Hepatocyte (in vitro differentiated cells): ENCODE data around the gene CEP70. TPM values are rescaled to one million over a fixed set of nuclear protein-coding genes. Genes with fewer than 3 reads are reported as not detected.

ENCODE experiments used
- DNase-seq: peaks from one replicate; pipeline ENCODE4 v3.0.0-alpha.2; 2016; ENCODE audit warnings: low spot score
- H2AFZ ChIP-seq: fragments of 200-600 bp; sonication (generic); 2 replicates; pipeline ENCODE4 v1.6.0; 2016; ENCODE audit warnings: antibody characterized with exemption, mild to moderate bottlenecking
- H3K27ac ChIP-seq: fragments of 200-600 bp; sonication (generic); 2 replicates; pipeline ENCODE4 v1.5.1; 2016; ENCODE audit warnings: mild to moderate bottlenecking
- H3K27me3 ChIP-seq: fragments of 200-600 bp; sonication (generic); 2 replicates; pipeline ENCODE4 v1.6.1; 2016
- H3K36me3 ChIP-seq: fragments of 200-600 bp; sonication (generic); replicated peaks from 2 replicates; pipeline ENCODE4 v1.5.1; 2016; ENCODE audit warnings: low read depth; ENCODE audit not compliant: insufficient read depth
- H3K4me1 ChIP-seq: fragments of 200-600 bp; sonication (generic); 2 replicates; pipeline ENCODE4 v1.5.1; 2016; ENCODE audit warnings: mild to moderate bottlenecking, moderate library complexity; ENCODE audit not compliant: insufficient read depth
- H3K4me2 ChIP-seq: fragments of 200-600 bp; sonication (generic); 2 replicates; pipeline ENCODE4 v1.6.0; 2016
- H3K4me3 ChIP-seq: fragments of 200-600 bp; sonication (generic); 2 replicates; pipeline ENCODE4 v1.5.1; 2016; ENCODE audit warnings: mild to moderate bottlenecking
- H3K79me2 ChIP-seq: fragments of 200-600 bp; sonication (generic); 2 replicates; pipeline ENCODE4 v1.6.0; 2017; ENCODE audit warnings: mild to moderate bottlenecking
- H3K9me2 ChIP-seq: fragments of 200-600 bp; sonication (generic); replicated peaks from 2 replicates; pipeline ENCODE4 v1.6.0; 2017; ENCODE audit warnings: mild to moderate bottlenecking; ENCODE audit not compliant: insufficient read depth
- H3K9me3 ChIP-seq: fragments of 200-600 bp; sonication (generic); 2 replicates; pipeline ENCODE4 v1.5.1; 2016; ENCODE audit warnings: low read depth, mild to moderate bottlenecking
- H4K20me1 ChIP-seq: fragments of 200-600 bp; sonication (generic); 2 replicates; pipeline ENCODE4 v1.6.0; 2016; ENCODE audit warnings: mild to moderate bottlenecking; ENCODE audit not compliant: insufficient read depth, poor library complexity, severe bottlenecking
- EZH2 ChIP-seq: fragments of 200-600 bp; sonication (generic); IDR thresholded peaks from 2 replicates; pipeline ENCODE4 v1.6.1; 2016; ENCODE audit warnings: antibody characterized with exemption, mild to moderate bottlenecking, borderline replicate concordance
- EZH2phosphoT487 ChIP-seq: fragments of 200-600 bp; sonication (generic); IDR thresholded peaks from one replicate; pipeline ENCODE4 v1.6.1; 2018; ENCODE audit warnings: antibody characterized with exemption, mild to moderate bottlenecking, low read depth, moderate library complexity; ENCODE audit not compliant: unreplicated experiment, severe bottlenecking
- WGBS: methylation state at CpG from one replicate; pipeline ENCODE4 v1.1.6; 2016; ENCODE audit warnings: low lambda C conversion rate; ENCODE audit errors: missing lambda C conversion rate; 5-methylcytosine and 5-hydroxymethylcytosine counted together
- polyA plus RNA-seq: library from polyadenylated mRNA; unstranded; fragments of >200 nt; fragmentation: Nextera tagmentation; extraction: Ambion mirVana; gene quantifications from 2 replicates; pipeline ENCODE4 v1.2.1, GENCODE V29; 2016
- total RNA-seq: library from RNA; depleted of rRNA; stranded (reverse); fragments of >200 nt; gene quantifications from 2 replicates; pipeline ENCODE4 v1.2.3, GENCODE V29; 2014
- TF ChIP-seq, protein P1 (sequence below): fragments of 200-600 bp; sonication (generic); IDR thresholded peaks from 2 replicates; pipeline ENCODE4 v1.5.1; 2016; ENCODE audit warnings: antibody characterized with exemption, mild to moderate bottlenecking; ENCODE audit not compliant: poor library complexity

The CEP70 gene
- total and polyA plus RNA-seq, 2 experiments from 2014 or later, result 12.2 to 25.4 TPM

- Histone ChIP-seq H3K36me3 (no peaks in the 10 kb centered on the region), H3K9me2 (no peaks in the 10 kb centered on the region), H3K9me3 (peaks cover 7% of the 10 kb centered on the region), H3K4me1 (no peaks in the 10 kb centered on the region), H3K27me3 (no peaks in the 10 kb centered on the region), H3K4me3 (no peak overlapping the region), H3K27ac (no peak overlapping the region), H3K4me2 (no peak overlapping the region), H4K20me1 (no peaks in the 10 kb centered on the region), H3K79me2 (no peaks in the 10 kb centered on the region), H2AFZ (no peak overlapping the region)
- TF ChIP-seq, protein P1, sequence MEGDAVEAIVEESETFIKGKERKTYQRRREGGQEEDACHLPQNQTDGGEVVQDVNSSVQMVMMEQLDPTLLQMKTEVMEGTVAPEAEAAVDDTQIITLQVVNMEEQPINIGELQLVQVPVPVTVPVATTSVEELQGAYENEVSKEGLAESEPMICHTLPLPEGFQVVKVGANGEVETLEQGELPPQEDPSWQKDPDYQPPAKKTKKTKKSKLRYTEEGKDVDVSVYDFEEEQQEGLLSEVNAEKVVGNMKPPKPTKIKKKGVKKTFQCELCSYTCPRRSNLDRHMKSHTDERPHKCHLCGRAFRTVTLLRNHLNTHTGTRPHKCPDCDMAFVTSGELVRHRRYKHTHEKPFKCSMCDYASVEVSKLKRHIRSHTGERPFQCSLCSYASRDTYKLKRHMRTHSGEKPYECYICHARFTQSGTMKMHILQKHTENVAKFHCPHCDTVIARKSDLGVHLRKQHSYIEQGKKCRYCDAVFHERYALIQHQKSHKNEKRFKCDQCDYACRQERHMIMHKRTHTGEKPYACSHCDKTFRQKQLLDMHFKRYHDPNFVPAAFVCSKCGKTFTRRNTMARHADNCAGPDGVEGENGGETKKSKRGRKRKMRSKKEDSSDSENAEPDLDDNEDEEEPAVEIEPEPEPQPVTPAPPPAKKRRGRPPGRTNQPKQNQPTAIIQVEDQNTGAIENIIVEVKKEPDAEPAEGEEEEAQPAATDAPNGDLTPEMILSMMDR, result no peak
- no peak for TF ChIP-seq EZH2phosphoT487
- TF ChIP-seq EZH2, result no peak
- no peak for DNase-seq
- WGBS, result 88% methylated on average over 4 of the region's 4 CpGs
These were observed 46.5 kb upstream of the CEP70 start for GRCh38 chr3:138640537-138640936.

- H3K27ac ChIP-seq, result no peak overlapping the region
- no peak overlapping the region for H2AFZ ChIP-seq
- no peaks in the 10 kb centered on the region for H3K9me3 ChIP-seq
- 85% methylated on average over 2 of the region's 2 CpGs for WGBS
- no peak for DNase-seq
- H3K27me3 ChIP-seq, result no peaks in the 10 kb centered on the region
- TF ChIP-seq EZH2 (no peak), EZH2phosphoT487 (no peak)
- TF ChIP-seq, protein P1, result no peak
- H3K36me3 ChIP-seq, result no peaks in the 10 kb centered on the region
- no peaks in the 10 kb centered on the region for H4K20me1 ChIP-seq
- no peaks in the 10 kb centered on the region for H3K4me1 ChIP-seq
- H3K4me2 ChIP-seq, result no peak overlapping the region
- no peaks in the 10 kb centered on the region for H3K79me2 ChIP-seq
- no peak overlapping the region for H3K4me3 ChIP-seq
- no peaks in the 10 kb centered on the region for H3K9me2 ChIP-seq
These were observed 44.6 kb upstream of the CEP70 start for GRCh38 chr3:138638641-138639040.

- no peak overlapping the region for H3K4me3 ChIP-seq
- H3K27me3 ChIP-seq, result no peaks in the 10 kb centered on the region
- no peak overlapping the region for H3K4me2 ChIP-seq
- H3K9me3 ChIP-seq, result no peaks in the 10 kb centered on the region
- TF ChIP-seq EZH2phosphoT487 (no peak), EZH2 (no peak)
- TF ChIP-seq, protein P1, result no peak
- 73% methylated on average over 6 of the region's 6 CpGs for WGBS
- no peak for DNase-seq
- H3K9me2 ChIP-seq, result no peaks in the 10 kb centered on the region
- no peaks in the 10 kb centered on the region for H3K79me2 ChIP-seq
- H3K4me1 ChIP-seq, result no peaks in the 10 kb centered on the region
- H2AFZ ChIP-seq, result no peak overlapping the region
- no peaks in the 10 kb centered on the region for H3K36me3 ChIP-seq
- H3K27ac ChIP-seq, result no peak overlapping the region
- no peaks in the 10 kb centered on the region for H4K20me1 ChIP-seq
These were observed 35.5 kb upstream of the CEP70 start for GRCh38 chr3:138629526-138629925.
